GM12865 (cell line): ENCODE measurements around the gene NDUFA13.

ENCODE experiments used
- DNase-seq: peaks from one replicate; pipeline ENCODE4 v3.0.0; 2010; ENCODE audit warnings: low read depth
- H3K4me3 ChIP-seq: 2 replicates; pipeline ENCODE4 v1.5.1; 2011; ENCODE audit warnings: mild to moderate bottlenecking, low read depth, low read length, control low read depth
- CTCF ChIP-seq: IDR thresholded peaks from 2 replicates; pipeline ENCODE4 v1.5.1; 2011; ENCODE audit warnings: low read length, control low read depth, low read depth, inconsistent platforms; ENCODE audit not compliant: insufficient read depth; ENCODE audit errors: missing control alignments

NDUFA13 gene

GRCh38 chr19:19534556-19535265, 18.7 kb downstream of the NDUFA13 start:
- DNase-seq, result no peak
- H3K4me3 ChIP-seq, result no peak overlapping the region
- no peak for TF ChIP-seq CTCF

GRCh38 chr19:19535311-19536191, 19.5 kb downstream of the NDUFA13 start:
- DNase-seq, result no peak
- no peak for TF ChIP-seq CTCF
- no peak overlapping the region for H3K4me3 ChIP-seq

- H3K4me3 ChIP-seq, result no peak overlapping the region
- no peak for DNase-seq
- TF ChIP-seq CTCF, result no peak
Measured at GRCh38 chr19:19537075-19538048, 21.3 kb downstream of the NDUFA13 start.

GRCh38 chr19:19538061-19538784, 22.2 kb downstream of the NDUFA13 start, which contains the start of gene CILP2:
Gene CILP2 (plus strand): TSS chr19:19538265. CDS start chr19:19538350, 85 bp downstream.
- no peak within 1 kb of the TSS for H3K4me3 ChIP-seq
- no peak for DNase-seq
- TF ChIP-seq CTCF, result no peak

GRCh38 chr19:19538785-19539166, 22.8 kb downstream of the NDUFA13 start:
- TF ChIP-seq CTCF, result no peak
- no peak overlapping the region for H3K4me3 ChIP-seq
- DNase-seq, result no peak

- DNase-seq, result no peak
- no peak overlapping the region for H3K4me3 ChIP-seq
- TF ChIP-seq CTCF, result no peak
Measured at GRCh38 chr19:19539698-19540063, 23.7 kb downstream of the NDUFA13 start.
